NCI-H2196 treated with DMSO at 0.1 percent for 48 hours (cell line): ENCODE results near the gene CCT4.
"Not testable (repeated sequence)": the region's sequence is repeated elsewhere in the genome, so short reads cannot be mapped to it uniquely, and the experiment has no call there.

Experiments
- DNase-seq: peaks from one replicate; lab custom pipeline; 2025; ENCODE audit not compliant: unreplicated experiment; lab: John Stamatoyannopoulos, UW

Gene CCT4

GRCh38 chr2:61882850-61883249 lies 5.6 kb downstream of the CCT4 start:
- DNase-seq = no peak

- not testable (repeated sequence) for DNase-seq
Observed at GRCh38 chr2:61879351-61879750, 9.1 kb downstream of the CCT4 start.

- no peak for DNase-seq
Observed at GRCh38 chr2:61878761-61879160, 9.7 kb downstream of the CCT4 start.

GRCh38 chr2:61877571-61878245 lies 10.7 kb downstream of the CCT4 start:
- DNase-seq = no peak

- no peak for DNase-seq
Observed at GRCh38 chr2:61876400-61876799, 12.1 kb downstream of the CCT4 start.

- DNase-seq = not testable (repeated sequence)
Observed at GRCh38 chr2:61866482-61867089, 21.9 kb downstream of the CCT4 start.

- DNase-seq = no peak
Observed at GRCh38 chr2:61862085-61862484, 26.4 kb downstream of the CCT4 start.

- DNase-seq = no peak
Observed at GRCh38 chr2:61857224-61857623, 31.2 kb downstream of the CCT4 start.

- DNase-seq = no peak
Observed at GRCh38 chr2:61855318-61855613, 33.2 kb downstream of the CCT4 start.

- DNase-seq = peak; percentile 76
Observed at GRCh38 chr2:61854564-61855317, 33.7 kb downstream of the CCT4 start.

GRCh38 chr2:61853847-61854563 lies 34.5 kb downstream of the CCT4 start, which contains the start of gene FAM161A:
TSS of gene FAM161A (minus strand) at chr2:61854060. CDS start at chr2:61854041, 19 bp downstream.
- DNase-seq = peak; percentile 40

- no peak for DNase-seq
Observed at GRCh38 chr2:61853086-61853846, 35.2 kb downstream of the CCT4 start.

GRCh38 chr2:61851270-61851669 lies 37.2 kb downstream of the CCT4 start:
- not testable (repeated sequence) for DNase-seq

- DNase-seq = no peak
Observed at GRCh38 chr2:61845320-61845719, 43.1 kb downstream of the CCT4 start.

- DNase-seq = no peak
Observed at GRCh38 chr2:61841286-61841685, 47.2 kb downstream of the CCT4 start.

- DNase-seq = no peak
Observed at GRCh38 chr2:61834893-61835292, 53.6 kb downstream of the CCT4 start.

- no peak for DNase-seq
Observed at GRCh38 chr2:61833971-61834370, 54.5 kb downstream of the CCT4 start.

GRCh38 chr2:61832183-61832841 lies 56.1 kb downstream of the CCT4 start:
- DNase-seq = no peak

- no peak for DNase-seq
Observed at GRCh38 chr2:61822255-61822654, 66.2 kb downstream of the CCT4 start.
